HEK293 (cell line): ENCODE data around the gene PLA2G5.

Experiments
- CTCF ChIA-PET: fragments of 350-600 bp; formaldehyde crosslinking; extraction: SDS; loops from one replicate; lab custom pipeline; 2021; ENCODE audit warnings: antibody characterized with exemption; lab: Yijun Ruan, JAX
- POLR2A ChIA-PET: fragments of 300-600 bp; formaldehyde crosslinking; extraction: SDS; loops from one replicate; lab custom pipeline; 2020; ENCODE audit warnings: antibody characterized with exemption, inconsistent platforms; lab: Yijun Ruan, JAX
- H3K27ac ChIP-seq: fragments of 200-500 bp; sonication (Bioruptor generic); 2 replicates; pipeline ENCODE4 v1.5.1; 2014; ENCODE audit warnings: low read depth, low read length, control low read depth, inconsistent platforms; ENCODE audit errors: extremely low read depth
- H3K36me3 ChIP-seq, 2 experiments: fragments of 200-500 bp in 1 of 2; sonication (Bioruptor generic) in 1 of 2; 1 replicate in 1 of 2; 2 replicates in 1 of 2; pipeline ENCODE4 v1.5.1; 2014 to 2017; ENCODE audit warnings: inconsistent platforms in 2 of 2, low read length in 2 of 2; ENCODE audit not compliant: control insufficient read depth in 2 of 2, insufficient read depth in 1 of 2
- H3K4me1 ChIP-seq: fragments of 200-500 bp; sonication (Bioruptor generic); 2 replicates; pipeline ENCODE4 v1.5.1; 2014; ENCODE audit warnings: mild to moderate bottlenecking, low read length, inconsistent platforms; ENCODE audit not compliant: control insufficient read depth, insufficient read depth
- H3K4me3 ChIP-seq: 2 replicates; pipeline ENCODE4 v1.5.1; 2011; ENCODE audit warnings: low read depth, mild to moderate bottlenecking, control low read depth, low read length, moderate library complexity
- H3K9me3 ChIP-seq: fragments of 200-500 bp; sonication (Bioruptor generic); 2 replicates; pipeline ENCODE4 v1.5.1; 2014; ENCODE audit warnings: low read depth, low read length, inconsistent platforms; ENCODE audit not compliant: control insufficient read depth, insufficient read depth
- HOXC10 ChIP-seq: sonication (generic); formaldehyde crosslinking; IDR thresholded peaks from 2 replicates; pipeline ENCODE4 v1.8.1; 2023; ENCODE audit warnings: mild to moderate bottlenecking, missing genetic modification reagents
- KLF1 ChIP-seq: fragments of 450-650 bp; formaldehyde crosslinking; IDR thresholded peaks from 2 replicates; pipeline ENCODE4 v1.5.1; 2016; ENCODE audit warnings: missing biosample characterization, missing genetic modification characterization
- MYNN ChIP-seq: fragments of 450-650 bp; formaldehyde crosslinking; IDR thresholded peaks from 2 replicates; pipeline ENCODE4 v1.5.1; 2016; ENCODE audit warnings: missing biosample characterization, missing genetic modification characterization, borderline replicate concordance
- SCRT1 ChIP-seq: fragments of 450-650 bp; formaldehyde crosslinking; IDR thresholded peaks from 2 replicates; pipeline ENCODE4 v1.5.1; 2016; ENCODE audit warnings: missing biosample characterization, missing genetic modification characterization, borderline replicate concordance
- SCRT2 ChIP-seq: fragments of 450-650 bp; formaldehyde crosslinking; IDR thresholded peaks from 2 replicates; pipeline ENCODE4 v1.5.1; 2016; ENCODE audit warnings: missing biosample characterization, missing genetic modification characterization
- SP7 ChIP-seq: fragments of 450-650 bp; formaldehyde crosslinking; IDR thresholded peaks from 2 replicates; pipeline ENCODE4 v1.5.1; 2016; ENCODE audit warnings: missing biosample characterization, missing genetic modification characterization
- TRIM28 ChIP-seq: IDR thresholded peaks from 2 replicates; pipeline ENCODE4 v1.6.1; 2011; ENCODE audit warnings: low read length, control low read depth, borderline replicate concordance
- ZNF157 ChIP-seq: fragments of 450-650 bp; formaldehyde crosslinking; IDR thresholded peaks from 2 replicates; pipeline ENCODE4 v1.5.1; 2016; ENCODE audit warnings: missing biosample characterization, missing genetic modification characterization
- ZNF19 ChIP-seq: fragments of 450-650 bp; formaldehyde crosslinking; IDR thresholded peaks from 2 replicates; pipeline ENCODE4; 2016; ENCODE audit warnings: missing biosample characterization, missing genetic modification characterization, low read depth
- ZNF24 ChIP-seq: fragments of 450-650 bp; formaldehyde crosslinking; IDR thresholded peaks from 2 replicates; pipeline ENCODE4 v1.5.1; 2016; ENCODE audit warnings: missing biosample characterization, missing genetic modification characterization
- ZNF311 ChIP-seq: fragments of 450-650 bp; formaldehyde crosslinking; IDR thresholded peaks from 2 replicates; pipeline ENCODE4 v1.5.1; 2017; ENCODE audit warnings: missing biosample characterization, missing genetic modification characterization, borderline replicate concordance
- ZNF529 ChIP-seq: fragments of 450-650 bp; formaldehyde crosslinking; IDR thresholded peaks from 2 replicates; pipeline ENCODE4 v1.5.1; 2017; ENCODE audit warnings: missing genetic modification characterization, missing biosample characterization; ENCODE audit not compliant: insufficient replicate concordance
- ZNF639 ChIP-seq: fragments of 450-650 bp; formaldehyde crosslinking; IDR thresholded peaks from 2 replicates; pipeline ENCODE4 v1.5.1; 2016; ENCODE audit warnings: missing biosample characterization, missing genetic modification characterization
- ZNF654 ChIP-seq: fragments of 450-650 bp; formaldehyde crosslinking; IDR thresholded peaks from 2 replicates; pipeline ENCODE4 v1.5.1; 2016; ENCODE audit warnings: low read depth, missing biosample characterization, missing genetic modification characterization
- ZNF747 ChIP-seq: fragments of 450-650 bp; formaldehyde crosslinking; IDR thresholded peaks from 2 replicates; pipeline ENCODE4 v1.5.1; 2016; ENCODE audit warnings: missing biosample characterization, missing genetic modification characterization
- ZNF792 ChIP-seq: fragments of 450-650 bp; formaldehyde crosslinking; IDR thresholded peaks from 2 replicates; pipeline ENCODE4 v1.5.1; 2016; ENCODE audit warnings: missing biosample characterization, missing genetic modification characterization
- TF ChIP-seq, protein P1 (sequence below): fragments of 450-650 bp; formaldehyde crosslinking; IDR thresholded peaks from 2 replicates; pipeline ENCODE4 v1.5.1; 2016; ENCODE audit warnings: missing biosample characterization, missing genetic modification characterization
- TF ChIP-seq, protein P2 (sequence below): fragments of 450-650 bp; formaldehyde crosslinking; IDR thresholded peaks from 2 replicates; pipeline ENCODE4 v1.5.1; 2016; ENCODE audit warnings: missing biosample characterization, missing genetic modification characterization

Gene PLA2G5

DNA sequence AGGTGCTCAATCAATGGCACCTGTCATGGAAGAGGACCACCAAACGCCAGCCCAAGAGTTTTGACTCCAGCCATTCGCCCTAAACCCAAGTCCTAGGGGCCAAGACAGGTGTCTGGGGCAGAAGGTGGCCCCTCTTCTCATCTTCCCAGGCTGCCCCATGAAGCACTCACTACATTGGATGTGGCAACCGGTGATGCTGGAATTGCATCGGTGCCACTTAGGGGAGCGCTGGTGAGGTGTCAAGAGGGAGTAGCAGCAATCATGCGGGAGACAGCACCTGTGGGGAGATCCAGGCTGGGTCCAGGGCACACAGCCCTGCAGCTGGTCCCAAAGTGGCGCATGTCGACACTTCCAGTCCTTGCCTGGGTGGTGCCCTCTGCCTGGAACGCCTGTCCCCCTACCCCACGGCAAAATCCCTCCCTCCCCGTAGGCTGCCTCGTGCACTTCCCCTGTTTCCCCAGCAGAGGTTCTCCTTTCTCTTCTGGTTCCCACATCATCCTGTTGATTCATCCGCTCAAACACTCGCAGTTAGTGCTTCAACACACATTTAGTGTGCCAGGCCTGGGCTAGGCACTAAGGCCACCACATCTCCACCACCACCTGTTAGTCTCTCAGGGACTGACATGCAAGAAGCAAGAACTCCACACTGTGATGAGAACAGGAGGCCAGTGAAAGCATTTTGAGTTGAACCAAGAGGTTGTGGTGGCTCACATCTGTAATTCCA lies 30.8 kb downstream of the PLA2G5 start:
- ChIA-PET POLR2A (no interaction called here), CTCF (interaction anchor here (0.7 to 5.2 kb wide), 10 partner anchors 42 to 366 kb away, joined by 3 to 47 read pairs (median 4); no protein-coding TSS in a partner anchor)
- Histone ChIP-seq H3K27ac (no peak overlapping the region), H3K9me3 (no peaks in the 10 kb centered on the region), H3K36me3 (no peaks in the 10 kb centered on the region), H3K4me3 (no peak overlapping the region), H3K4me1 (no peaks in the 10 kb centered on the region)
- TF ChIP-seq ZNF792 (tag by site-specific recombination) (no peak), SP7 (no peak), ZNF19 (tag by site-specific recombination) (no peak), ZNF654 (tag by site-specific recombination) (peak; percentile 83), ZNF157 (no peak), SCRT2 (tag by site-specific recombination) (peak; percentile 100), HOXC10 (CRISPR knock-in tag) (no peak), ZNF747 (tag by site-specific recombination) (no peak), MYNN (tag by site-specific recombination) (no peak), ZNF24 (tag by site-specific recombination) (no peak), SCRT1 (peak; percentile 99), ZNF311 (tag by site-specific recombination) (no peak), TRIM28 (no peak; the same call in 1 of the 2 replicates), KLF1 (tag by site-specific recombination) (no peak), ZNF639 (tag by site-specific recombination) (no peak)
- TF ChIP-seq, protein P1, sequence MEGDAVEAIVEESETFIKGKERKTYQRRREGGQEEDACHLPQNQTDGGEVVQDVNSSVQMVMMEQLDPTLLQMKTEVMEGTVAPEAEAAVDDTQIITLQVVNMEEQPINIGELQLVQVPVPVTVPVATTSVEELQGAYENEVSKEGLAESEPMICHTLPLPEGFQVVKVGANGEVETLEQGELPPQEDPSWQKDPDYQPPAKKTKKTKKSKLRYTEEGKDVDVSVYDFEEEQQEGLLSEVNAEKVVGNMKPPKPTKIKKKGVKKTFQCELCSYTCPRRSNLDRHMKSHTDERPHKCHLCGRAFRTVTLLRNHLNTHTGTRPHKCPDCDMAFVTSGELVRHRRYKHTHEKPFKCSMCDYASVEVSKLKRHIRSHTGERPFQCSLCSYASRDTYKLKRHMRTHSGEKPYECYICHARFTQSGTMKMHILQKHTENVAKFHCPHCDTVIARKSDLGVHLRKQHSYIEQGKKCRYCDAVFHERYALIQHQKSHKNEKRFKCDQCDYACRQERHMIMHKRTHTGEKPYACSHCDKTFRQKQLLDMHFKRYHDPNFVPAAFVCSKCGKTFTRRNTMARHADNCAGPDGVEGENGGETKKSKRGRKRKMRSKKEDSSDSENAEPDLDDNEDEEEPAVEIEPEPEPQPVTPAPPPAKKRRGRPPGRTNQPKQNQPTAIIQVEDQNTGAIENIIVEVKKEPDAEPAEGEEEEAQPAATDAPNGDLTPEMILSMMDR: peak; percentile 70
- TF ChIP-seq, protein P2, sequence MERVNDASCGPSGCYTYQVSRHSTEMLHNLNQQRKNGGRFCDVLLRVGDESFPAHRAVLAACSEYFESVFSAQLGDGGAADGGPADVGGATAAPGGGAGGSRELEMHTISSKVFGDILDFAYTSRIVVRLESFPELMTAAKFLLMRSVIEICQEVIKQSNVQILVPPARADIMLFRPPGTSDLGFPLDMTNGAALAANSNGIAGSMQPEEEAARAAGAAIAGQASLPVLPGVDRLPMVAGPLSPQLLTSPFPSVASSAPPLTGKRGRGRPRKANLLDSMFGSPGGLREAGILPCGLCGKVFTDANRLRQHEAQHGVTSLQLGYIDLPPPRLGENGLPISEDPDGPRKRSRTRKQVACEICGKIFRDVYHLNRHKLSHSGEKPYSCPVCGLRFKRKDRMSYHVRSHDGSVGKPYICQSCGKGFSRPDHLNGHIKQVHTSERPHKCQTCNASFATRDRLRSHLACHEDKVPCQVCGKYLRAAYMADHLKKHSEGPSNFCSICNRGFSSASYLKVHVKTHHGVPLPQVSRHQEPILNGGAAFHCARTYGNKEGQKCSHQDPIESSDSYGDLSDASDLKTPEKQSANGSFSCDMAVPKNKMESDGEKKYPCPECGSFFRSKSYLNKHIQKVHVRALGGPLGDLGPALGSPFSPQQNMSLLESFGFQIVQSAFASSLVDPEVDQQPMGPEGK (tag by site-specific recombination): no peak

- peak; percentile 79 for TF ChIP-seq SCRT2 (tag by site-specific recombination)
- no peak for TF ChIP-seq ZNF529 (tag by site-specific recombination)
- no peaks in the 10 kb centered on the region for H3K36me3 ChIP-seq
- ChIA-PET CTCF (interaction anchor here (0.7 to 5.2 kb wide), 4 partner anchors 22 to 49 kb away, joined by 3 to 47 read pairs (median 5); no protein-coding TSS in a partner anchor), POLR2A (no interaction called here)
- H3K27ac ChIP-seq: no peak overlapping the region
- no peaks in the 10 kb centered on the region for H3K9me3 ChIP-seq
- H3K4me1 ChIP-seq: no peaks in the 10 kb centered on the region
- no peak overlapping the region for H3K4me3 ChIP-seq
Measured at GRCh38 chr1:20102875-20103274, 32.9 kb downstream of the PLA2G5 start.
